Measurements from ENCODE around the gene CRYAA. TPM values are rescaled to one million over a fixed set of nuclear protein-coding genes. Genes with fewer than 3 reads are reported as not detected.
"Not testable (repeated sequence)": the region's sequence is repeated elsewhere in the genome, so short reads cannot be mapped to it uniquely, and the experiment has no call there.

Gene CRYAA
- polyA plus RNA-seq, 4 donors, result not detected

- not testable (repeated sequence) for DNase-seq (ENCODE audit: low read depth in 4 of 4, low spot score in 3 of 4)
Observed at GRCh38 chr21:43176621-43177020, 7.8 kb downstream of the CRYAA start.

GRCh38 chr21:43177043-43177906, 8.5 kb downstream of the CRYAA start:
- DNase-seq (ENCODE audit: low read depth in 4 of 4, low spot score in 3 of 4), result not testable (repeated sequence)

GRCh38 chr21:43178175-43178826, 9.5 kb downstream of the CRYAA start:
- not testable (repeated sequence) for DNase-seq (ENCODE audit: low read depth in 4 of 4, low spot score in 3 of 4)

- DNase-seq (ENCODE audit: low read depth in 4 of 4, low spot score in 3 of 4), result not testable (repeated sequence)
Observed at GRCh38 chr21:43181033-43181432, 12.2 kb downstream of the CRYAA start.

DNA sequence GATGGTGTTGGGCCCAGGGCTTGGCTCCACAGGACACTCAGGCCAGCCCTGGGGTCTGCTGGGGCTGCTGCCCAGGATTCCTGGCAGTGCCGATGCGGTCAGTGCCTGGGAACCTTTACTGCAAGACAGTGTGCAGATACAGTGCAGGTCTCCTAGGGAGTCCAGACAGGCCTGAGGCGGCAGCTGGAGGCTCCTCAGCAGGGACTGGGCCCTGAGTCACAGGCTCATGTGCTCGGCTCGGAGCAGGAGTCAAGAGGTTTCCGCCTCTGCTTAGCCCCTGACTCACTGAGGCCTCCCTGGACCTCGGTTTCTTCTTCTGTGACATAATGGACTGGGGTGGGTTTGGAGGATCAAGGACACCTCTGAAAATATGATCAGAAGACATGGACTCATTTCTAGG, 18.5 kb downstream of the CRYAA start:
- DNase-seq (ENCODE audit: low read depth in 4 of 4, low spot score in 3 of 4), result not testable (repeated sequence)

DNA sequence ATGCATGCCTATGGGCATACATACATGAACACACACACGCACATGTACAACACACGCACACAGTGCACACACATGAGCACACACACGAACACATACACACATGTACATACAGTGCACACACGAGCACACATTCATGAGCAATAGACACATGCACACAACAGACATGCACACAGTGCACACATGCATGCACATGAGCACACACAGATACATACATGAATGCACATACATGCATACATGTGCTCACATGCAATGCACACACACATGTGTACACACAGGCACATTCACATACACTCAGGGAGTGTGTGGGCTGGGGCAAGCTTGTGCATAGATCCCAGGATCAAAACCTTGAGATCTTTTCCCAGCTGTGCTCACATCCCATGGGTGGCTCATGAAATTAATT, 18.9 kb downstream of the CRYAA start:
- no peak for DNase-seq (ENCODE audit: low read depth in 4 of 4, low spot score in 3 of 4)

DNA sequence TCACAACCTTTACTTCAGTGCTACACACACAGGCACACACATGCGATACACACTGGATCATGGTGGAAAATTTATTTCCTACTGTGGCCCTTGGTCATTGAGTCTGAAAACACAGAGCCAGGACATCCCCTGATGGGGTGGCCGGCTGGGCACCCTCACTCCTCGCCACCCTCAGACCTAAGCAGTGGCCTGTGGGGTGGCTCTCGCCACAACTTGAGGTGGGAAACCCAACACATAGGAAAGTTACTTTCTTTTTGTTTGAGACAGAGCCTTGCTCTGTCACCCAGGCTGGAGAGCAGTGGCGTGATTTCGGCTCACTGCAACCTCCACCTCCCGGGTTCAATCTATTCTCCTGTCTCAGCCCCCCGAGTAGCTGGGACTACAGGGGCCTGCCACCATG, 19.4 kb downstream of the CRYAA start:
- DNase-seq (ENCODE audit: low read depth in 4 of 4, low spot score in 3 of 4), result no peak

DNA sequence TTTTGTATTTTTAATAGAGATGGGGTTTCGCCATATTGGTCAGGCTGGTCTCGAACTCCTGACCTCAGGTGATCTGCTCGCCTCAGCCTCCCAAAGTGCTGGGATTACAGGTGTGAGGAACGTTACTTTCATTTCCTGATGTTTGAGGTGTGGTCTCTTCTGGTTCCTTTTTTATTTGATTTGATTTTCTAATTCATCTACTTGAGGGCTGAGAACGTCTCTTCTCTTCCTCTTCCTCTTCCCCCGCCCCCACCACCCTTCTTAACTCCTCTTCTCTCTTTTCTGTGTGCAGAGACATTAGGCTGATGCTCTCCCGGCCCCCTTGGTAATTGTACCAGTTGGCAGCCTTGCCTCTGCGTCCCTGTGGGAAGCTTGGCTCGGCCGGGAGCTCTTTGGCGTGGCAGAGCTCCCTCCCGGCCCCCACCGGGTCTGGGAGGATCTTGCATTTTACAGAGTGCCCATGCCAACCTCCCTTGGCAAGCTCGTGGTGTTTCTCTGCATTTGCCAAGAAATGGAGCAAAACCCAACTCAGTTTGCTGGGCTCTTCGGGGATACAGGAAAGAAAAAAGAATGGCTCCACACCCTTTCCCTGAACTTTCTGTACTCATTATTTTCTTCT, 19.9 kb downstream of the CRYAA start:
- no peak for DNase-seq (ENCODE audit: low read depth in 4 of 4, low spot score in 3 of 4)

DNA sequence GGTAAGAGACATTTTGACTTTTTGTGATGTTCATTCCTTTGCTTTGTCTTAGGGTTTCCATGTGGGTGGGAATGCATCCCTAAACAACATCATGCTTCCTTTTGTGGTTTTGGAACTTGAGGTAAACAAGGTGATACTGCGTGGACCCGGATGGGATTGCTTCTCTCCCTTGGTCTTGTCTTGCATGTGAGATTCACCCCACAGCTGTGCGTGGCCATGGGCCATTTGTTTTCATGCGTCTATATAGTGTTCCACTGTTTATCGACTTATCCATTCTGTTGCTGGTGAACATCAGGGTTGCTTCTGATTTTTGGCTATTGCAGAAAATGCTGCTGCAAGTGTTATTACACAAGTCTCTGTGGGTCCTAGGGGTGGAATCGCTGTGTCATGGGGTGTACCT, 21.1 kb downstream of the CRYAA start:
- DNase-seq (ENCODE audit: low read depth in 4 of 4, low spot score in 3 of 4), result no peak

GRCh38 chr21:43190544-43190943, 21.7 kb downstream of the CRYAA start:
- no peak for DNase-seq (ENCODE audit: low read depth in 4 of 4, low spot score in 3 of 4)

DNA sequence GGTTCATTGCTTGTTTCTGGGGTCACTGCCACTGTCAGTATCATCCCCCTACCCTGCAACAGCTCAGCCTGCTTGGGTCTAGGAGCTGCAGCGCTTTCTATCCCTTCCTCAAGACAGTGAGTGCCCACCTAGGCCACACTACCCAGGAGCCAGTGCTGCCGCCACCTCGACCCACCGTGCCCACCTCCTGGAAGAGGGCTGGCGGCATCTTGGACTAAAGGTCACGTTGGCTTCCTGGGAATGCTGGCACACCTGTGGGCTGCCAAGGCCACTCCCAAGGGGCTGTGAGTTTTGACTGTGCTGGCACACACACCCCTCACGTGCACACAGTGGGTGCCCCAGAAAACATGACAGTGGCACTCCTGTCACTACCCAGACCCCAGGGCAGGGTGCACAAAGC, 22.1 kb downstream of the CRYAA start:
- no peak for DNase-seq (ENCODE audit: low read depth in 4 of 4, low spot score in 3 of 4)

GRCh38 chr21:43191521-43191920, 22.7 kb downstream of the CRYAA start:
- DNase-seq (ENCODE audit: low read depth in 4 of 4, low spot score in 3 of 4), result no peak

DNA sequence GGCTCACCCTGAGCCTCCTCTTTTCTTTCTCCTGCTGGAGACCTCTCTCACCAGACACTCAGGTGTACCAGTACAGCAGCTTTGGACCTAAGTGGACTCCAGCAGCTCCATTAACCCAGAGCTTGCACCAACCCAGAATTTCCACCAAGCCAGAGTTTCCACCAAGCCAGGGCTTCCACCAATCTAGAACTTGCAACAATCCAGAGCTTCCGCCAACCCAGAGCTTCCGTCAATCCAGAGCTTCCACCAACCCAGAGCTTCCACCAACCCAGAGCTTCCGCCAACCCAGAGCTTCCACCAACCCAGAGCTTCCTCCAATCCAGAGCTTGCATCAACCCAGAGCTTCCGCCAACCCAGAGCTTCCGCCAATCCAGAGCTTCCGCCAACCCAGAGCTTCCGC, 23.2 kb downstream of the CRYAA start:
- DNase-seq (ENCODE audit: low read depth in 4 of 4, low spot score in 3 of 4), result no peak

- no peak for DNase-seq (ENCODE audit: low read depth in 4 of 4, low spot score in 3 of 4)
Observed at GRCh38 chr21:43192501-43193081, 23.8 kb downstream of the CRYAA start.

GRCh38 chr21:43193088-43193650, 24.4 kb downstream of the CRYAA start:
- DNase-seq (ENCODE audit: low read depth in 4 of 4, low spot score in 3 of 4), result no peak

GRCh38 chr21:43193651-43194302, 25.0 kb downstream of the CRYAA start:
- DNase-seq (ENCODE audit: low read depth in 4 of 4, low spot score in 3 of 4), result no peak

DNA sequence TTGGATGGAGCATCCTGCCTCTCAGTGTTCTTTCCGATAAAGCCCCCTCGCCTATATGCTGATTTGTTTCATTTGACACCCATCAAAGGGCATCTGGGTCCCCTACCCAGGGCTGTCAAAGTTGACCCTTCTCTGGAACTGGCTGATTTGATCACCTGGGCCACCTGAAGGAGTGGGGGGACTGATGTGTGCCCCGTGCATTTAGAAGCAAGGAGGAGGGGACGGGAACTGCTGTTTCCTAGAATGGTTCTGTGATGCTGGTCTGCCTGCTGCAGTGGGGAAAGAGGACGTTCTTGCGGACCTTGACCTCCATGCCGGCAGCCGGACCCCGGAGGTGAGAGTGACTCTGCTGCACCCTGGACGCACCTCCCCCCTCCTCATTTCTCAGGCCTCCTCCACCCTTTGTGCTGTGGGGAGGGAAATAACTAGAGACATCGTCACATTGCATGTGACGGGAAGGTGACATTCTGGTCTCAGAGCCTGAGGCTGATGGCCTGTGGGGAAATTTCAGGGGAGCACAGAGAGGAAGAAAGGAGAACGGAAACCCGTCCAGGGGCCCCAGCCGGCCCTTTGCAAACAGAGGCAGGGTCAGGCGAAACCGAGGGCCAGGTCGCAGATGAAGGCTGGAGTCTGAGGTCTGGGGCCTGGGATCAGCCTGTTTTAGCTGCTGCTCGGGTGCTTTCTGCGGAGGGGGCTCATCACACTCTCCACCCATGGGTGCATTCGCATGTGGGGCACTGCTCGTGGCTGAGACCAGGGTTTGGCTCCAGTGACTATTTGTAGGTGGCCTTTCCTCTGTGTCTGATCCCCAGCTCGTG, 25.7 kb downstream of the CRYAA start:
- no peak for DNase-seq (ENCODE audit: low read depth in 4 of 4, low spot score in 3 of 4)

GRCh38 chr21:43195121-43196021, 26.6 kb downstream of the CRYAA start:
- DNase-seq (ENCODE audit: low read depth in 4 of 4, low spot score in 3 of 4), result no peak

GRCh38 chr21:43196826-43197225, 28.0 kb downstream of the CRYAA start:
- no peak for DNase-seq (ENCODE audit: low read depth in 4 of 4, low spot score in 3 of 4)
